ENCODE results near the gene CALM3.
A peak's percentile ranks its signal among the peaks of the same experiment; 100 is the strongest.

CALM3 gene

DNA sequence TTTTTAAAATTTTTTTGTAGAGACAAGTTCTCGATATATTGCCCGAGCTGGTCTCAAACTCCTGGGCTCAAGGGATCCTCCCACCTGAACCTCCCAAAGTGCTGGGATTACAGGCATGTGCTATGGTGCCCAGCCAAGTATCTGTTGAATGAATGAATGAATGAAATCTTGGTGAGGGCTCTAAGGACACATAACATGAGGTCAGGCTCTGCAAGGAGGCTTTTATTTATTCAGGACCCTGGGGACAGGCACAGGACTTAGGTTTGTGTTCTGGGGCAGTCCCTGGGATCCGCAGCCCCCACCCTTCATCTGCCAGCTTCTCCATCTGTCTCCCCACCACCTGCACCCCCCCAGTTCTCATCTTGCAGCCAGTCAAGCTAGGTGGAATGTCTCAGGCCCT lies 19.1 kb downstream of the CALM3 start:
- Histone ChIP-seq H3K4me3 (replicated peaks; ENCODE audit: low read depth, low read length) (no peak overlapping the region), H3K27me3 (replicated peaks; ENCODE audit: control insufficient read depth, insufficient read depth, low read length) (no peaks in the 10 kb centered on the region), H3K36me3 (ENCODE audit: control insufficient read depth, insufficient read depth, low read length) (peaks cover 3% of the 10 kb centered on the region; the same call in 1 of the 2 replicates)
- DNase-seq (ENCODE audit: extremely low read depth, insufficient read length) = no peak
- no peak for TF ChIP-seq CTCF (IDR thresholded peaks at IDR 0.05; ENCODE audit: insufficient read depth, low read length, poor library complexity, severe bottlenecking)

GRCh38 chr19:46620716-46621115 lies 19.6 kb downstream of the CALM3 start:
- H3K4me3 ChIP-seq (replicated peaks; ENCODE audit: low read depth, low read length) = no peak overlapping the region
- no peaks in the 10 kb centered on the region for H3K27me3 ChIP-seq (replicated peaks; ENCODE audit: control insufficient read depth, insufficient read depth, low read length)
- no peak for TF ChIP-seq CTCF (IDR thresholded peaks at IDR 0.05; ENCODE audit: insufficient read depth, low read length, poor library complexity, severe bottlenecking)
- H3K36me3 ChIP-seq (ENCODE audit: control insufficient read depth, insufficient read depth, low read length) = peaks cover 3% of the 10 kb centered on the region; the same call in 1 of the 2 replicates
- no peak for DNase-seq (ENCODE audit: extremely low read depth, insufficient read length)

GRCh38 chr19:46621191-46622117 lies 20.3 kb downstream of the CALM3 start:
- Histone ChIP-seq H3K36me3 (ENCODE audit: control insufficient read depth, insufficient read depth, low read length) (peaks cover 3% of the 10 kb centered on the region; the same call in 1 of the 2 replicates), H3K4me3 (replicated peaks; ENCODE audit: low read depth, low read length) (peak overlapping the region; percentile 43), H3K27me3 (replicated peaks; ENCODE audit: control insufficient read depth, insufficient read depth, low read length) (no peaks in the 10 kb centered on the region)
- no peak for TF ChIP-seq CTCF (IDR thresholded peaks at IDR 0.05; ENCODE audit: insufficient read depth, low read length, poor library complexity, severe bottlenecking)
- DNase-seq (ENCODE audit: extremely low read depth, insufficient read length) = no peak

DNA sequence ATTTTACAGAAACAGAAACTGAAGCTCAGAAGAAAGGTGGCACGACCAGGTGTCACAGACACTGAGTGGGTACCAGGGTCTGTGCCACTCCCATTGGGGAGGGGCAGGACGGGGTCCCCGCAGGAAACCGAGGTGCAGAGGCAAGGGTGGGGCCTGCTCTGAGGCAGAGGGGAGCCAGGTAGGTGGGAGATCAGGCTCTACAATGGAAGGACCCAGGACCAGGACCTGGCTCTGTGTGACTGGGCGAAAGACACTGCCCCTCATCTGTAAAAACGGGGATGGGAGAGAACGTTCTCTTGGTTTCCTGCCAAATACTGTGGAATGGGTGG lies 21.0 kb downstream of the CALM3 start:
- H3K4me3 ChIP-seq (replicated peaks; ENCODE audit: low read depth, low read length) = peak overlapping the region; percentile 43
- H3K36me3 ChIP-seq (ENCODE audit: control insufficient read depth, insufficient read depth, low read length) = peaks cover 3% of the 10 kb centered on the region; the same call in 1 of the 2 replicates
- no peaks in the 10 kb centered on the region for H3K27me3 ChIP-seq (replicated peaks; ENCODE audit: control insufficient read depth, insufficient read depth, low read length)
- TF ChIP-seq CTCF (IDR thresholded peaks at IDR 0.05; ENCODE audit: insufficient read depth, low read length, poor library complexity, severe bottlenecking) = no peak
- no peak for DNase-seq (ENCODE audit: extremely low read depth, insufficient read length)

GRCh38 chr19:46623915-46624502 lies 22.9 kb downstream of the CALM3 start:
- H3K27me3 ChIP-seq (replicated peaks; ENCODE audit: control insufficient read depth, insufficient read depth, low read length) = no peaks in the 10 kb centered on the region
- H3K4me3 ChIP-seq (replicated peaks; ENCODE audit: low read depth, low read length) = peak overlapping the region; percentile 57
- no peak for TF ChIP-seq CTCF (IDR thresholded peaks at IDR 0.05; ENCODE audit: insufficient read depth, low read length, poor library complexity, severe bottlenecking)
- DNase-seq (ENCODE audit: extremely low read depth, insufficient read length) = no peak
- H3K36me3 ChIP-seq (ENCODE audit: control insufficient read depth, insufficient read depth, low read length) = peaks cover 3% of the 10 kb centered on the region; the same call in 1 of the 2 replicates
